Retina (tissue), 1 donor: Measurements from ENCODE around the gene SCFD1.
"Not testable (repeated sequence)": the region's sequence is repeated elsewhere in the genome, so short reads cannot be mapped to it uniquely, and the experiment has no call there.

Source experiments
- DNase-seq: peaks from one replicate; pipeline ENCODE4 v3.0.0-alpha.2; 2016

The SCFD1 gene

DNA sequence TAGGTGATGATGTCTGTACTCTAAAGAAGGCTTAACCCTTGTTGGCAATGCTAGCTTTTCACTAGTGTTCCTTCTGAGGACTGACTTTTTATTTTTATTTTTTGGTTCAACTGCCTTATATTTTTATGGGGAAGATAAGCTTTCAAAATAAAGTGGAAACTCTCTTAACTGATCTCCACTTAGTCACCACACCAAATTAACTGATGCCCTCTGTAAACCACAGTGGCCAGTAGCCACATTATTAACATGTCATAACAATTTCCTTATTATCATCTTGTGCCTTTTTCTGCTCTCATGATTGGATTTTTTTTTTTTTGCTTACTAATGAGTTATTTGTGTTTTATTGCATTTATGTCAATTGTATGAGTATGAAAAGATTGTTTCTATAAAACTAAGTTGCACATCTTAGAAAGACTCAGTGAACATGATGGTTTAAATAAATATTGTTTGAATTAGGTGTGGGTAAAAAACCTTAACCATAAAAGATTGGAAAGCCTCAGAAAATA, 56.9 kb downstream of the SCFD1 start:
- DNase-seq, result no peak

- no peak for DNase-seq
Measured at GRCh38 chr14:30680036-30680435, 57.9 kb downstream of the SCFD1 start.

GRCh38 chr14:30680776-30681175, 58.7 kb downstream of the SCFD1 start:
- DNase-seq, result not testable (repeated sequence)

DNA sequence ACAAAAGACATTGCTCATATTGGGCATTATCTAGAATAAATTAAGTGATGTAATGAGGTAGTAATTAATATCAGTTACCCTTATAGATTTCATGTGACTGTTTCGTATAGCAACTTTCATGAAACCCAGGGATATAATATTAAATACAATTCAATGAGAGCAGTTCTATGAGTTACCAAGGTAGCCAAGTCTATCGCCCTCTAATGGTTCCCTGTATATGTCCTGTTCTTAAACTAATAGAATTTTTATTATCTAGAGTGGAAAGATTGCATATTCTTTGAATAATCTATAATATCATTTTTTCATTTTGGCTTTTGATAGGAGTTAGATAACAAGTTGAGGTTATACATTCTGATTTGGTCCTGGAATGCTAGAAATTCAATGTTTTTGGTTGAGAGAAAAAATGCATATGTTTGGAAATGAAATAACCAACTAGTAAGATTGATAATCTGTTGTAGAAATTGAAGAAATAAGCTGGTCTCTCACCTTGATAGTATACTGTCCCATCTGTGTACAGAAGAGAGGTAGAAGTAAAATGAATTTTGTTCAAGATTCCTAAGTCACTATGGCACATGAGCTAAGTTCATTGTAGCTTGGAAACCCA, 59.7 kb downstream of the SCFD1 start:
- DNase-seq, result no peak

DNA sequence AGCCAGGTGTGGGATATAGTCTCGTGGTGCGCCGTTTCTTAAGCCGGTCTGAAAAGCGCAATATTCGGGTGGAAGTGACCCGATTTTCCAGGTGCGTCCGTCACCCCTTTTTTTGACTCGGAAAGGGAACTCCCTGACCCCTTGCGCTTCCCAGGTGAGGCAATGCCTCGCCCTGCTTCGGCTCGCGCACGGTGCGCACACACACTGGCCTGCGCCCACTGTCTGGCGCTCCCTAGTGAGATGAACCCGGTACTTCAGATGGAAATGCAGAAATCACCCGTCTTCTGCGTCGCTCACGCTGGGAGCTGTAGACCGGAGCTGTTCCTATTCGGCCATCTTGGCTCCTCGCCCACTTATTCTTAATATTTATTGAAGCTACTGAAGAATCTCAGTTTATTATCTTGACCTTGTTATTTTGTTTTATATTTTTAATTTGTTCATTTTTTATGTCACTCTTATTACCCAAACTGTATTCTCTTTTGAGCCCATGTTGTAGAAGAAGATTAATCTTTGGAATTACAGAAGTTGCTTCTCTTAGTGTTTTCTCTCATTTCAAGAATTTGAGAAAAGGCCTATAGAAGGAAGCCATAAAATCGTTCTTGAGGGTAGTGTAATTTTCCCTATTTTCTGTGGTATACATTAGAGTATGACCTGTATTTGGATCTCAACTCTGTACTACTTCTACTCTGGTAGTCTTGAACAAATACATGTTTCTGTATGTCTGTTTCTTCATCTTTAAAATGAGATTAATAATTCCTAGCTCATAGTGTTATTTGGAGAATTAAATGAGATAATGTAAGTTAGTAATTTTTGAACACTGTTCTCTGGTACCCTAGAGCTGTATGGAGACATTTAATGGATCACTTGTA, 68.6 kb downstream of the SCFD1 start:
- not testable (repeated sequence) for DNase-seq

- no peak for DNase-seq
Measured at GRCh38 chr14:30691751-30692398, 69.8 kb downstream of the SCFD1 start.

GRCh38 chr14:30692669-30693068, 70.5 kb downstream of the SCFD1 start:
- no peak for DNase-seq

DNA sequence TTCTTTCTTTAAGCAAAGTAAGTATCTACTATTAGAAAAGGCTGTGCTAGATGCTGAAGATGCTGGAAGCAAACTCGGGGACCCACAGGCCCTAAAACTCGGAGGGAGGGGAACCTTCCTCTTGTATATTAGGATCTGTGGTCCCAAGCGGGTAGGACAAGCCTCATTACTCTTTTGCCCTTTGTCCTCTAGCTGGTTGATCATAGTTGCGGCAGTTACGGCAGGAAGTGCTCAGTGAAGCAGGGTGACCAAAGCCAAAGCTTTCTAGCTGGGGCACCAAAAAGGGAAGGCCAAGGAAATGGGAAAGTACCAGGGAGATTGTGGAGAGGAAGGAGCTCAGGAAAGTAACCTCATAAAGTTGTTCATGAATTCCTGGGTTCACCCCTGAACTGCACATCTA, 76.3 kb downstream of the SCFD1 start:
- DNase-seq, result no peak

GRCh38 chr14:30706704-30707103, 84.6 kb downstream of the SCFD1 start:
- no peak for DNase-seq

DNA sequence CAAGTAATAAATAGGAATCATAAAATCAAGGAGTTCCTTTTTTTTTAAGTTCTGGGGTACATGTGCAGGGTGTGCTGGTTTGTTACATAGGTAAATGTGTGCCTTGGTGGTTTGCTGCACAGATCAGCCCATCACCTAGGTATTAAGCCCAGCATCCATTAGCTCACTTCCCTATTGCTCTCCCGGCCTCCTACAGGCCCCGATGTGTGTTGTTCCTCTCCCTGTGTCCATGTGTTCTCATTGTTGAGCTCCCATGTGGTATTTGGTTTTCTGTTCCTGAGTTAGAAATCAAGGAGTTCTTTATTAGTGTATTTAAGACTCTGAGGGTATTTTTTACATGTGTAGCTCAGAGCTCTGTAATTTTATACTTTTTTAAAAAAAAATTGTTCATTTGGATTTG, 86.0 kb downstream of the SCFD1 start:
- no peak for DNase-seq

GRCh38 chr14:30709201-30709600, 87.1 kb downstream of the SCFD1 start:
- no peak for DNase-seq

DNA sequence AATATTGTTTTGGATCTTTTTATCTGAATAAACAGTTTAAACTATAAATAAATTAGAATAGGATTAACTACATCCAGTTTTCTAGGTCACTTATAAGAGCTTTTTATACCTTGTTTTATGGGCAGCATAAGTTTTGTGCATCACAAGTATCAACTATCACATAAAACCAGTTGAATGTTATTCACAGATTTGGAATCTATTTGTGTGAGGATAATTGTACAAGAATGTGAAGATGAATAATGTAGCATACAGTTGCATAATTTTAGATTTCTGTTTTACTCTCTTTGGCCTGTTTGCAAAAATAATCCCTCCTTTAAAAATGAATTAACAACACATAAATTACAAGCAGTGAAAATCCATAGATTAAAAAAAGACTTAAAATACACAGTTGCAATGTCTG, 88.8 kb downstream of the SCFD1 start:
- no peak for DNase-seq

DNA sequence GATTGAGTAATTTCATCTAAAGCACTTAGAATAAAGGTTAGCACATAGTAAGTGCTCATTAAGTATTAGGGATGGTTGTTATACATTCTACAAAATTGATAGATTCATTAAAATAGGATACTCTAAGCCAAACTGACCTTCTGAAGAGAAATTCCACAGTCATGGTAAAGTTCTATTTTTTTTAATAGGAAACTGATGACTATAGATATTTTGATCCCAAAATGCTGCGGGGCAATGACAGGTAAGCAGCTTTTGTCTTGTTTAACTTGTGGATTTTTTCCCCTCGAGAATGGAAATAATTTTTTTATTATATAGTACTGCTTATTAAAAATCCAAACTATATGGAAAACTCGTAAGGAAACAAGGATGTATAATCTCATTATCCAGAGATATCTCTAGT, 97.0 kb downstream of the SCFD1 start:
- DNase-seq, result no peak

GRCh38 chr14:30725763-30726162, 103.6 kb downstream of the SCFD1 start:
- DNase-seq, result no peak

GRCh38 chr14:30728471-30728870, 106.4 kb downstream of the SCFD1 start:
- no peak for DNase-seq

- no peak for DNase-seq
Measured at GRCh38 chr14:30737916-30738315, 115.8 kb downstream of the SCFD1 start.

DNA sequence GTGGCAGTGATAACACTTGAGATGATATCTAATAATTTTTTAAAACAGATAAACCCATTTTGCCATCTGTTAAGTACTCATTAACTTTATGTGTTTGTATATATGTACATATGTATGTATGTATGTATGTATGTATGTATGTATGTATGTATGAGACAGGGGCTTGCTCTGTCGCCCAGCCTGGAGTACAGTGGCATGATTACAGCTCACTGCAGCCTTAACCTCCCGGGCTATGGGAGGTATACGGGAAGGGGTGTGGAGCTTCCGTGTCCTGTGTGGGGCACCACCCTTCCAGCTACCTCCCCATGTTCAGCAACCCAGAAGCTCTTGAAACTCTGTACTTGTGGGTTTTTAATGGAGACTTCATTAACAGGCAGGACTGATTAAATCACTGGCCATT, 116.9 kb downstream of the SCFD1 start:
- no peak for DNase-seq

- no peak for DNase-seq
Measured at GRCh38 chr14:30748343-30748742, 126.2 kb downstream of the SCFD1 start.

- DNase-seq, result no peak
Measured at GRCh38 chr14:30751646-30752416, 129.7 kb downstream of the SCFD1 start.

- DNase-seq, result no peak
Measured at GRCh38 chr14:30753452-30753851, 131.3 kb downstream of the SCFD1 start.

DNA sequence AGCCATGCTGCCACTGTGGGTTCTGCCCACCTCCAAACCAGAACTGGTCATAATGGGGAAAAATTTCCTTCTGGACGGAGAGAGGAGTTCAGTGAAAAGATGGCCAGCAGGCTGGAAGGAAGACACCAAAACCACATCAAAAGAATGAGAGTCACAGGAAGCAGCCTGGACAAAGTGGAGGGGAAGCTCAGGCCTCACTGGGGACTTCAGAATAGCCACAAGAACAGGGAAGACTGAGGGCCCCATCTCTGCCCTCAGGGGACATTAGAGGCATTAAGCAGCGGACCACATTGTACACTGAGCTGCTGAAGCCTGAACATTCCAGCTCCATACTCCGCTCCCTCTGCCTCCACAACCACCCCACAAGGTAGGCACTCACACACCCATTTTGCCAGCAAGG, 132.7 kb downstream of the SCFD1 start:
- no peak for DNase-seq

DNA sequence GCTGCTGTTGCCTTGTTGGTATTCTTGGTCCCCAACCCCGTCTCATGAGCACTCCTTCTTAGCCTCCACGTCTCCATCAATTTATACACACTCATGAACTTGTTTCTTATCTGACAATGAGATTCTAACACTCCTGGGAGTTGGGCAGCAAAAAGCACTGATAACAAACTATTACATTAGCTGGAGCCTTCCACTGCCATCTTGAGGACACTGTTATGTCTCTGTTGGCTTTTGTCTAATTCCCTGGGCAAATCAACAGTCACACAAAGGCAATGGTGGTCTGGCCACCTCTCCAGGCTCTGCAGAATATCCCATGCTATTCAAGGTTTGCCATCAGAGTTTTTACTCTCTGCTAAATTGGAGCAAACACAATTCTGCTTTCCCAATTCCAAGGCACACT, 134.5 kb downstream of the SCFD1 start:
- no peak for DNase-seq

DNA sequence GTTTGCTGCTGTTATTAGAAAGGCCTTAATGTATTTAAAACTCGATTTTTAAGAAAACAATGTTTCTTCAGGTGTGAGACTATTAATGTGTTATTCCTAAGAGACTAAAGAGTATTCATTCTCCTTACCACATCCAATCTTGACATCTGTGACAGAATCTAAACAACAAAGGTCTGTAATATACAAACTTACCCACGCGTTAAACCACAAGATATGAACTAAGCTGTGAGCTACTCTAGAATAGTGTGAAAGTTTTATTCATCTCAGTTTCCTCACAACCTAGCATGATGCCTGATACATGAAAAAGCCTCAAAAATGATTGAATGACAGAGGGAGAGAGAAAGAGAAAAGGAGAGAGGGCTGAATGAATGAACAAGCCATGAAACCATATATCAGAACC, 135.0 kb downstream of the SCFD1 start:
- DNase-seq, result no peak
